Astrocyte (in vitro differentiated cells and primary cell): Measurements from ENCODE around the gene ICE1.

ENCODE experiments used
- CTCF ChIP-seq: IDR thresholded peaks from 2 replicates; pipeline ENCODE4 v1.5.1; 2011; ENCODE audit warnings: low read depth, mild to moderate bottlenecking, inconsistent platforms, low read length, moderate library complexity; ENCODE audit not compliant: insufficient read depth
- EZH2 ChIP-seq: IDR thresholded peaks from 2 replicates; pipeline ENCODE4 v1.6.1; 2012; ENCODE audit warnings: mild to moderate bottlenecking, low read length, inconsistent platforms; ENCODE audit not compliant: insufficient read depth

GRCh38 chr5:5381310-5381913 is 41.1 kb upstream of the ICE1 start:
- TF ChIP-seq CTCF: no peak
- TF ChIP-seq EZH2: no peak
